ENCODE measurements around the gene AGPAT4. TPM values are rescaled to one million over a fixed set of nuclear protein-coding genes. Genes with fewer than 3 reads are reported as not detected.

AGPAT4 gene
- polyA plus RNA-seq, 3 donors, result 6.4 to 15.8 (median 6.9) TPM

DNA sequence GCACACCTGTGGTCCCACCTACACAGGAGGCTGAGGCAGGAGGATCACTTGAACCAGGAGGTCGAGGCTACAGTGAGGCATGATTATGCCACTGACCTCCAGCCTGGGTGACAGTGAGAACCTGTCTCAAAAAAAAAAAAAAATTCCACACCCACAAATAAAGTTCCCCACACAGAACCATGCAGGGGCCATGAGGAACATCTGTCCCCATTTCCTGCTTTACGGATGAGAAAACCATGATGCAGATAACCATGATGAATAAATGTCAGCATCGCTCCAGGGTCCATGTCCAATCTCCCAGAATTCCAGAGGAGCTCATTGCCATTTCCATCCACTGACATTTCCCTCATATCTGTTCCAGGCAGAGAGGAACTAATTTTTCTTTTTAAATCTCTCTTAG lies 16.9 kb upstream of the AGPAT4 start:
- H3K4me2 ChIP-seq (replicated peaks; ENCODE audit: extremely low read depth, low read length, poor library complexity, severe bottlenecking), result no peak overlapping the region
- no peak overlapping the region for H2AFZ ChIP-seq (ENCODE audit: insufficient read depth, low read depth, low read length, poor library complexity, severe bottlenecking)
- H3K79me2 ChIP-seq (ENCODE audit: insufficient read depth, low read length), result no peaks in the 10 kb centered on the region
- Mint-ChIP-seq H3K36me3 (no peaks in the 10 kb centered on the region), H3K9me3 (peaks cover 0 to 2% (median 0%) of the 10 kb centered on the region in 7 donors), H3K4me3 (no peak overlapping the region), H3K27ac (no peak overlapping the region), H3K4me1 (peaks cover 3% of the 10 kb centered on the region), H3K27me3 (ENCODE audit: low read depth in 3 of 3) (peaks cover 0 to 3% (median 0%) of the 10 kb centered on the region in 3 donors)
- intact Hi-C loops (cut with micrococcal nuclease), result no loop called here
- no peak overlapping the region for H3K27ac ChIP-seq (ENCODE audit: low read depth in 1 of 2, low read length in 2 of 2)
- no peaks in the 10 kb centered on the region for H4K20me1 ChIP-seq (ENCODE audit: insufficient read depth, low read length)
- no peak for DNase-seq
- no peaks in the 10 kb centered on the region for H3K4me1 ChIP-seq (ENCODE audit: control insufficient read depth in 1 of 2, insufficient read depth in 2 of 2, low read length in 2 of 2)
- 51% methylated on average over 2 of the region's 3 CpGs for WGBS (ENCODE audit: insufficient coverage)
- H3K4me3 ChIP-seq (replicated peaks in 1 of 3; ENCODE audit: low read depth in 2 of 3, low read length in 3 of 3), result no peak overlapping the region
- no peaks in the 10 kb centered on the region for H3K36me3 ChIP-seq (replicated peaks in 1 of 2; ENCODE audit: control insufficient read depth in 1 of 2, insufficient read depth in 2 of 2, low read length in 2 of 2)
- TF ChIP-seq, protein P1, sequence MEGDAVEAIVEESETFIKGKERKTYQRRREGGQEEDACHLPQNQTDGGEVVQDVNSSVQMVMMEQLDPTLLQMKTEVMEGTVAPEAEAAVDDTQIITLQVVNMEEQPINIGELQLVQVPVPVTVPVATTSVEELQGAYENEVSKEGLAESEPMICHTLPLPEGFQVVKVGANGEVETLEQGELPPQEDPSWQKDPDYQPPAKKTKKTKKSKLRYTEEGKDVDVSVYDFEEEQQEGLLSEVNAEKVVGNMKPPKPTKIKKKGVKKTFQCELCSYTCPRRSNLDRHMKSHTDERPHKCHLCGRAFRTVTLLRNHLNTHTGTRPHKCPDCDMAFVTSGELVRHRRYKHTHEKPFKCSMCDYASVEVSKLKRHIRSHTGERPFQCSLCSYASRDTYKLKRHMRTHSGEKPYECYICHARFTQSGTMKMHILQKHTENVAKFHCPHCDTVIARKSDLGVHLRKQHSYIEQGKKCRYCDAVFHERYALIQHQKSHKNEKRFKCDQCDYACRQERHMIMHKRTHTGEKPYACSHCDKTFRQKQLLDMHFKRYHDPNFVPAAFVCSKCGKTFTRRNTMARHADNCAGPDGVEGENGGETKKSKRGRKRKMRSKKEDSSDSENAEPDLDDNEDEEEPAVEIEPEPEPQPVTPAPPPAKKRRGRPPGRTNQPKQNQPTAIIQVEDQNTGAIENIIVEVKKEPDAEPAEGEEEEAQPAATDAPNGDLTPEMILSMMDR (IDR thresholded peaks at IDR 0.05), result no peak
- H3K9ac ChIP-seq (ENCODE audit: insufficient read depth, low read length, poor library complexity, severe bottlenecking), result no peak overlapping the region
- H3K9me3 ChIP-seq (replicated peaks in 1 of 2; ENCODE audit: control insufficient read depth in 1 of 2, insufficient read depth in 1 of 2, low read length in 2 of 2), result no peaks in the 10 kb centered on the region
- no peaks in the 10 kb centered on the region for H3K27me3 ChIP-seq (ENCODE audit: control insufficient read depth in 2 of 2, insufficient read depth in 2 of 2, low read length in 2 of 2)

DNA sequence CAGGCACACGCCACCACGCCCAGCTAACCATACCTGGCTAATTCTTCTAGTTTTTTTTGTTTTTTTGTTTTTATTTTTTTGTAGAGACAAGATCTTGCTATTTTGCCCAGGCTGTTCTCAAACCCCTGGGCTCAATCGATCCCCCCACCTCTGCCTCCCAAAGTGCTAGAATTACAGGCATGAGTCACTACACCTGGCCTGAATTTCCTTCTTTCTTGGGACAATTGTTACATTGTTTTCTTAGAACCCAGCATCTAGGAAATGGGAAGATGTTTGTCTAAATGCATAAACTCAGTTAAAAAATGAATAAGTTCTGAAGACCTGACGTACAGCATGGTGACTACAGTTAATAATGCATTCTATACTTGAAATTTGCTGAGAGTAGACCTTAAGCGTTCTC lies 10.8 kb upstream of the AGPAT4 start:
- no peaks in the 10 kb centered on the region for H3K4me1 ChIP-seq (ENCODE audit: control insufficient read depth in 1 of 2, insufficient read depth in 2 of 2, low read length in 2 of 2)
- Mint-ChIP-seq H3K4me3 (no peak overlapping the region), H3K4me1 (peaks cover 3% of the 10 kb centered on the region), H3K27me3 (ENCODE audit: low read depth in 3 of 3) (peaks cover 0 to 4% (median 3%) of the 10 kb centered on the region in 3 donors), H3K9me3 (peaks cover 5 to 14% (median 8%) of the 10 kb centered on the region in 7 donors), H3K27ac (no peak overlapping the region), H3K36me3 (no peaks in the 10 kb centered on the region)
- no peaks in the 10 kb centered on the region for H3K79me2 ChIP-seq (ENCODE audit: insufficient read depth, low read length)
- H3K4me3 ChIP-seq (replicated peaks in 1 of 3; ENCODE audit: low read depth in 2 of 3, low read length in 3 of 3), result no peak overlapping the region
- H3K27me3 ChIP-seq (ENCODE audit: control insufficient read depth in 2 of 2, insufficient read depth in 2 of 2, low read length in 2 of 2), result no peaks in the 10 kb centered on the region
- no peaks in the 10 kb centered on the region for H3K9me3 ChIP-seq (replicated peaks in 1 of 2; ENCODE audit: control insufficient read depth in 1 of 2, insufficient read depth in 1 of 2, low read length in 2 of 2)
- no peak for DNase-seq
- H3K36me3 ChIP-seq (replicated peaks in 1 of 2; ENCODE audit: control insufficient read depth in 1 of 2, insufficient read depth in 2 of 2, low read length in 2 of 2), result no peaks in the 10 kb centered on the region
- H2AFZ ChIP-seq (ENCODE audit: insufficient read depth, low read depth, low read length, poor library complexity, severe bottlenecking), result no peak overlapping the region
- no peaks in the 10 kb centered on the region for H4K20me1 ChIP-seq (ENCODE audit: insufficient read depth, low read length)
- no CpG with 5 or more reads among the region's 5 CpGs for WGBS (ENCODE audit: insufficient coverage)
- H3K27ac ChIP-seq (ENCODE audit: low read depth in 1 of 2, low read length in 2 of 2), result no peak overlapping the region
- no peak overlapping the region for H3K4me2 ChIP-seq (replicated peaks; ENCODE audit: extremely low read depth, low read length, poor library complexity, severe bottlenecking)
- TF ChIP-seq, protein P1 (IDR thresholded peaks at IDR 0.05), result no peak
- intact Hi-C loops (cut with micrococcal nuclease), result loop anchor here in 1 of 2 donors (10.0 kb wide), 1 partner anchor 60 kb away; no protein-coding TSS in a partner anchor
- no peak overlapping the region for H3K9ac ChIP-seq (ENCODE audit: insufficient read depth, low read length, poor library complexity, severe bottlenecking)
